ENCODE results near the gene ACOT7.
"Not testable (repeated sequence)": the region's sequence is repeated elsewhere in the genome, so short reads cannot be mapped to it uniquely, and the experiment has no call there.

Gene ACOT7

DNA sequence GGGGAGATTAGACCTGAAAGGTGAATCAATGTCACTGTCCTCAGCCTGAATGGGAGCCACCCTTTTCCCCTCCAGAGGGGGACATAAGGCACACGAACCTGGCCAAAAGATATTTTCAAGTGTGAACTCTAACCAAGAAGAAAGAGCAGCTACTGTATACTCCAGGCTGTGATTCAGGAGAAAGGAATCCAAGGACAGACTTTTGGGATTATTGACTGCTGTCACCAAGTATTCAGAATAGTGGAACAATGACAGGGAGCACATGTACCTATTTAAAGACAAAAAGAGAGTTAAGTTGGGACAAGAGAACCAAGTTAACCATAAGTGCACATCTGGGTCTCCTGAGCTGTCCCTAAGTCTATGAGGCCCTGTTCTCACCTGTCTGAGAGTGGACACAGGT, 160.2 kb downstream of the ACOT7 start:
- DNase-seq (ENCODE audit: low read depth, low spot score) = no peak

DNA sequence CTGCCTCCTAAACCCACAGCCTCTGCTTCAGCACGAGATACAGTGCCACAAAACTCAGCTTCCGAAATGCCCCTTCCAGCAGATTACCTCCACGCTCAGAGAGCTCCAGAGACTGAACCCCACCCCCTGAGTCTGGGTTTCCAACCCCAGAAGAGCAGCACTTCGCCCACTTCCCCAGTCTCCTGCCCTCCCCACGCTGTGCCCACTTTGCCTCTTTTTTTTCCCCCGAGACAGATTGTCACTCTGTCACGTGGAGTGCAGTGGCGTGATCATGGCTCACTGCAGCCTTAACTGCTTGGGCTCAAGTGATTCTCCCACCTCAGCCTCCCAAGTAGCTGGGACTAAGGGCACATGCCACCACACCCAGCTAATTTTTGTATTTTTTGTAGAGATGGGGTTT, 167.9 kb downstream of the ACOT7 start:
- no peak for DNase-seq (ENCODE audit: low read depth, low spot score)

DNA sequence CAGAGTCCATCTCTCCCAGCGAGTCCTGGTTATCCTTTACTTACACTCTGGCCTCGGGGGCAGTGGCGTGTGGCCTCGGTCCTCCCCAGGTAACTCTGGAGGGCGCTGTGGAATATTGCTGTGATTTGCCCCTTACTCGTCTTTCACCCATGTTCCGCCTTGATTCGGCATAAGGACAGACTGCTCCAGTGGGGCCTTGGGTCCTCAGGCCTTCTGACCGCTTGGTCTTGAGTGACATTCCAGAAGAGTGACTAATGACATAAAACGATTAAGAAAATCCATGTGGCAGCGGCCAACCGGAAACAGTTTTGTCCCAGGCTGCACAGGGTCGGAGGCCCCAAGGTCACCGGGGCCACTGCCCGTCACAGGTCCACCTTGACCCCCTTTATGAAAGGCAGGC, 168.8 kb downstream of the ACOT7 start:
- no peak for DNase-seq (ENCODE audit: low read depth, low spot score)

DNA sequence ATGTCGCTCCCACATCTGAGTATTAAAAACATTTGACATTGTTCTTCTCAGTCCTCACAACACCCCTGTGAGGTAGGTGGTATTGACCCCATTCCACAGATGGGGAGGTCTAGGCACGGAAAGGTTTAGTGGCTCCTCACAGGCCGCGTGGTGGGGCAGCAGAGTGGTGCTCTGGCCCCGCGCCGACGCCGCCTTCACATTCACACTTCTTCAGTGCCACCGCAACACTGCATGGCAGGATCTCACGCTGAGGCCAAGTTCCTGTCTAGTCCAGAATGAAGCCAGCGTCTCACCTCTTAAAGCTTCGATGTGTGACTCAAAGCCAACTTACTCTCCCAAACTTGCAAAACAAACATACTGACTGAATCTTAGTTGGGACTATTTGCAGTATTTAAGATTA, 169.9 kb downstream of the ACOT7 start:
- DNase-seq (ENCODE audit: low read depth, low spot score) = no peak

DNA sequence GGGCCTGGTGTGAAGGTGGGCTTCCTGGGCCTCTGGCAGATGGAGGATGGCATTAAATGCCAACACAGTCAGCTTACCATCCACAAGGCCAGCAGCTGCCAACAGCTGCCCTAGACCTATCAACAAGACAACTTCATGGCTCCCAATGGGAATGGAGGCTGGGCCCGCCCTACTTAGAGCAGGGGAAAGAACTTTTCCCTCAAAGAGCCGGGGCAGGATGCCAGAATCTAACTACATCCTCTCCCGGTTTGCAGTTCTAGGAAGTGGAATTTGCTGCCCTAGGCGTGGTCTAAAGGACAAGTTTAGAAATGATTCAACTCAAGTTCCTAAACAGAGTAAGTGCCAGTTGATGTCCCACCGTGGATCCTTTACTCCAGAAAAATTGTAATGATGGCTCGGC, 170.9 kb downstream of the ACOT7 start:
- no peak for DNase-seq (ENCODE audit: low read depth, low spot score)

DNA sequence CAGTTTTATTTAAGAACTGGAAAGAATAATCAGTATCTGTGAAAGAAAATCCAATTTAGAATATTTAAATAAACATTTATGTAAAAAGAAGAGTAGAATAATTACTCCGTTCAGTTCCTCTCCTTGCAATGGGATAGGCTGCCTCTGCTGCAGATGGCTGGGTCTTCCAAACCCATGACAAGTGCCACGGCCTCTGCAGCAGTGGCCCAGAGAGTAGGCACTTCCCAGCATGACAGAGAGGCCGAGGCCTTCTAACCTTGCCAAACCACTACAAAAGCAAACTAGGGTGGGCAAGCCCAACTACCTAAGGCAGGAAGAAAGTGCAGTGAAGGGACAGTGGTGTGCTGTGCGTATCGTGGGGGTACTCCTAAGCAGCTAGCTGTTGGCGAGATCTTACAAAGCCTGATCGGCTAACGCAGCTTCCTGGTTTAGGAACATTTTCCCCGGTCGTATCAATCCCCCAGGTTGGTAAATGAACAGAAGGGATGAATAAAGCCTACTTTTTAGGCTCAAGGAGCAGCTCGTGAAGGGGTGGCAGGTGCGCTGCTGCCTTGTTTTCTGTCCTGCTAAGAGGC, 172.3 kb downstream of the ACOT7 start:
- no peak for DNase-seq (ENCODE audit: low read depth, low spot score)

DNA sequence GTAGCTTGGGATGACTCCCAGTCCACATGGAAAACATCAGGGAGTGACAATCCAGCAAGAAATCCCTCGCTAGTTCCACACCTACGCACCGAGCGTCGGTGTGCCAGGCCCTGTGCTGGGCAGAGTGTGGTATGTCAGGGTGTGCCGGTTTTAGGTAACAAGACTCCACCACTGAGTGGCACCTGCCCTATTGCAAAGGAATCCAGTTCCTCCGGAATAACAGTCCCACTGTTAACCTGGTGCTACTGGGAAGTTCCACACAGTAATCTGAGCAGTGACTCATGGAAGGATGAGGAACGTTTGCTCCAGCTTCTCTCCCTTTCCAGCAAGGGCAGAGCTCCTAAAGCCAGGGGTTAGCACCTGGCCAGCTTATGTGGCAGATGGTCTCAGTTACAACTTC, 173.3 kb downstream of the ACOT7 start:
- DNase-seq (ENCODE audit: low read depth, low spot score) = no peak

DNA sequence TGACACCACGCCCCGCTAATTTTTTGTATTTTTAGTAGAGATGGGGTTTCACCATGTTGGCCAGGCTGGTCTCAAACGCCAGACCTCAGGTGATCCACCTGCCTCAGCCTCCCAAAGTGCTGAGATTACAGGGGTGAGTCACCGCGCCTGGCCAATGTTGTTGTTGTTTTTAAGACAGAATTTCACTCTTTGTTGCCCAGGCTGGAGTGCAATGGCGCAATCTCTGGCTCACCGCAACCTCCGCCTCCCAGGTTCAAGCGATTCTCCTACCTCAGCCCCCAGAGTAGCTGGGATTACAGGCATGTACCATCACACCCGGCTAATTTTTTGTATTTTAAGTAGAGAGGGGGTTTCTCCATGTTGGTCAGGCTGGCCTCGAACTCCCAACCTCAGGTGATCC, 173.9 kb downstream of the ACOT7 start:
- DNase-seq (ENCODE audit: low read depth, low spot score) = not testable (repeated sequence)

DNA sequence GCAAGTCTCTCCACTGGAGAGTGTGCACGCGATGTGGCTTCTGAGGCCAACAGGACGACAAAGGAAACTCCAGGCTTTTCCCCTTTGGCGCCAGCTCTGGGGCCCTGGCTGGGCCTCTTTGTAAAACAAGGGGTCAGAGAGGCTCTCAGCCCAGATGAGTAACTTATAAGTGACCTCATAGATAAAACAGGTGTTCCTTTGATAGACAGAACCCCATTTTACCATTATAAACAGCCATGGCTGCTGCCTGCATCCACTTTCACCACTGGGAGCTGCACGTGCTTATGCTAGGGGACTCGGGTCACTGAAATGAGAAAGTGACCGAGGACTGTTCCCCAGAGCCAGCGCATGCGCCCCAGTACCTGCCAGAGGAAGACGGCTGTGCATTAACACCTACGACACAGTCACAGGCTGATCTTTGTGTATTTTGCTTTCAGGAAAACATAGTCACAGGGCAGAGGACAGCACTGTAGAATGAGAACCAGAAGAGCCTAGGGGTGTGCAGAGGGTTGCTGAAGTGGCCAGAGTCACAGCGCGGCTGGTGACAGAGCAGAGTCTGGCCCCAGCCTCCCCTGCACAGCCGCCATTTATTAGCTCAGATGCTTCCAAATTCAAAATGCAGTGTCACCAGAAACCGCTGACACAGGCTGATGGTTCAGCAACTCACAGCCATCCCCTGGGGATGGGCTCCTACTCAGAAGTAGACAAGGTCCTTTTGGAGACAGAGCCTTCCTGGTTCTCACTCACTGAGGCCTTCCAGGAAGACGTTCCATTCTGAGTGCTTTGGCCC, 175.0 kb downstream of the ACOT7 start:
- no peak for DNase-seq (ENCODE audit: low read depth, low spot score)

Data from iPS DF 19.7 (cell line).